Non-pigmented ciliary epithelial cell (primary cell): ENCODE measurements around the gene CBR4.
"Not testable (repeated sequence)": the region's sequence is repeated elsewhere in the genome, so short reads cannot be mapped to it uniquely, and the experiment has no call there.

Experiments
- DNase-seq: peaks from one replicate; pipeline ENCODE4 v3.0.0-alpha.2; 2010; ENCODE audit warnings: low read depth

The CBR4 gene

GRCh38 chr4:169010125-169011023 lies at the start of gene CBR4:
Gene CBR4 (minus strand): TSS chr4:169010255. CDS start chr4:169010089, 166 bp downstream.
- peak; percentile 96 for DNase-seq

- DNase-seq, result no peak
Measured at GRCh38 chr4:169059306-169060211, 49.5 kb upstream of the CBR4 start.

GRCh38 chr4:169058312-169058711 lies 48.3 kb upstream of the CBR4 start:
- DNase-seq, result no peak

DNA sequence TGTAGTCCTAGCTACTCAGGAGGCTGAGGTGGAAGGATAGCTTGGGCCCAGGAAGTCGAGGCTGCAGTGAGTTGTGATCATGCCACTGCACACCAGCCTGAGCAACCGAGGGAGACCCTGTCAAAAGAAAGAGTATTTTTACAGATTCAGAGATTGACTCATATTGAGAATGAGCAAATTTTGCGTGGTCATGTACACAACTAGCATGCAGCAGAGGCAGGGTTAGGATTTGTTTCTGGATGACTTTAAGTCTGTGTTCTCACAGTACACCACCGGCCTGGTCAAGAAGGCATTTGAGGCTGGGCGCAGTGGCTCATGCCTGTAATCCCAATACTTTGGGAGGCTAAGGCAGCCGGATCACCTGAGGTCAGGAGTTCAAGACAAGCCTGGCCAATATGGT lies 44.8 kb upstream of the CBR4 start:
- DNase-seq, result no peak

- no peak for DNase-seq
Measured at GRCh38 chr4:169052594-169052945, 42.5 kb upstream of the CBR4 start.

DNA sequence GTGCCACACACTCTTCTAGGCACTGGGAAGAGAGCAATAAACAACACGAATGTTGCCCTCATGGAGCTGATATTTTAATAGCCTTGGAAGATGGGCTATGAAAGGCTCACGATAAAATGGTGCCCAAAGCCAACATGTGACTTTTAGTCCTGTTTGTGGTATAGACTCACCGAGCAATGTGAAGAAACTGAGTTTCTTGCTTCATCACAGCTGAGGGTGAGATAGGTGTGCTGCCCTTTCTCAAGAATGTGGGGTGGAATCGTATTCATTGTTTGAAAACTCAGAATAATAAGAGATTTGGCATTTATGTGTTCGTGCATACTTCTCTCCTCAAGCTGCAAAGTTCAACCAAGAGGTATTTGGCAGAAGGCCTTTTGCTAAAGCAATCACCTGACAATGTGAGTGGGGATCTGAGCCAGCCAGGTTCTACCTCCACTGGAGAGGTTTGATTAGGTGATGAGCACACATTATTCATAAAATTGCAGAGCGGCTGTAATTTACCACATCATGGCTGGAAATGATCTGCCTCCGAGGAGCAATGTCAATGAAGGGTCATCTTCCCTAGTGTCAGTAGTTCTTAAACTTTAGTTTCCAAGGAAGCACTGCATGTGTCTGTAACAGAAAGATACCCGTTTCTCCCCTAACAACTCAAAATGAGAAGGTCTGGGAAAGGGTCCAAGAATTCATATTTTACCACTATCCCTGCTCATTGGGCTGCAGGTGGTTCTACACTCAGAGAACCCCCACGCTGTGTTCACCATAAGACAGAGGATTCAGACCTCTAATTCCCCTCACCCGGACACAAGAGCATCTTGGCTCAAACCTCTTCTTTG lies 41.9 kb upstream of the CBR4 start:
- no peak for DNase-seq

DNA sequence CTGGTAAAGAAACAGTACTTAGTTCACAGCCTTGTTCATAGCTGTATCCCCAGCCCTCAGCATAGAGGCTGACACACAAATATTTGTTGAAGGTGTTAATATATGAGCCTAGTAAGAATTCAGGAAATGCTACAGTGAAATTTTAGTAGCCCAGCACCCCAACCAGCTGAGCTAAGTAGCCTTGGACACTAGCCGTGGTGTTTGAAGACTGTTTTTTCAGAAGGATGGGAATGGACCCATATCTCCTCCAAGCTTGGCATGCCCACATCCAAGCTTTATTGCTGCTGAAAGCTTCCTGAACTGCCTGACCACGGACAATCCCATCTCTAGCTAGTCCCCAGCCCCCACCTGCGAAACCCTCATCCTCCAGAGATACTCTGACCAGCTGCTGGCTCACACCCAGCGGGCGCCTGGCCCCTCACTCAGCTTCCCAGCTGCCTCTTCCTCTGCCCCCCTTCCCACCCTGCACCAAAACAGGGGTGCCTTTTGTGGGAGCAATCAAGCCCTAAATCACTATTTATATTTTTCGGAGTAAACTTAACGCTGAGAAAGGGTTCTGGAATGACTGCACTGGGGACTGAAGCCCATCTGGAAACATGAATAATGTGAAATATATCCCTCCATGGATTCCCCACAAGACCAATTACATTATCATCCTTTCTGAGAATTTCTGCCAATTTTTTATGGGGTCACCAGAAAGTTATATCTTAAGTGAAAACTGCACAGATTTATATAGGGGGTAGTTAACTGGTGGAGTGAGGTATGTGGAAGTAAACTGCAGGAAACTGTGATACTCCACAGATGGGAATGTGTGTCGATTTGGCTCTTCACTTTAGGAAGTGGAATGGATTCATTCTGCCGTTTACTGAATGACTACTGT lies 41.1 kb upstream of the CBR4 start:
- DNase-seq, result no peak

GRCh38 chr4:169050284-169050683 lies 40.2 kb upstream of the CBR4 start:
- DNase-seq, result no peak

DNA sequence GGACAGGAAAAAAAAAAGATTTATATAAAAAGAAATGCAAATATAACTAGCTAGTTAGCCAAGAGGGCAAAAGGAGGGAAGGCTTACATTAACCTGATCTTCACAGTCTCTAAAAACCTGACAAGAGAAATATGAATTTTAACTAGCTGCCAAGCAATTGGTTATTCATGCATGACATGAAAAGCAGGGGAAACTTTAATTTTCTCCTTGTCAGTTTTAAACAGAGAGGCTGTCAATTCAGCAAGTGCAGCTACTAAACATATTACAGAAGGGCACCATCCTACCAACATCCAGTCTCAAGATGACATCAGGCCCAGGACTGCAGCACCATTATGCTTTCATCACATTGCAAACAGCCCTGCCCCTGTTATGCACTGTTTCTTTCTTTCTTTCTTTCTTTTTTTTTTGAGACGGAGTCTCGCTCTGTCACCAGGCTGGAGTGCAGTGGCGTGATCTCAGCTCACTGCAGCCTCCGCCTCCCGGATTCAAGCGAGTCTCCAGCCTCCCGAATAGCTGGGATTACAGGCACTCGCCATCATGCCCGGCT lies 38.9 kb upstream of the CBR4 start:
- DNase-seq, result no peak

DNA sequence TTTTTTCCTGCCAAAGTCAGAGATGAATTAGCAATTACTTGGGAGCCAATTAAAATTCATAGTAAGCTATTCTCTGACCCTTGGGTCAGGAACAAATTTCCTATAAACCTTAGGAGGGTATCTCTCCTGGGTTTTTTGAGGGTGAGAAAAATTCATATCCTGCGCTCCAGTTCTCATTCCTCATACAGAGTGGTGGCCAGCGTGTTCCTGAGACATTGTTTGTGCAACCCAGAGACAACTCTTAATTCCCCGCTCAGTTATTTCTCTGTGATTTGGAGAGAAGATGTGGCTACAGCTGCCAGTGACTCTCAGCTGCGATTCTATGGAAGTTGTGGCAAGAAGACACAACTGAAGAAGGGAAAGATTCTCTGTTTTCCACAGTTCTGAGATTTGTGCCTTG lies 37.9 kb upstream of the CBR4 start:
- DNase-seq, result no peak

- no peak for DNase-seq
Measured at GRCh38 chr4:169045862-169046584, 36.0 kb upstream of the CBR4 start.

DNA sequence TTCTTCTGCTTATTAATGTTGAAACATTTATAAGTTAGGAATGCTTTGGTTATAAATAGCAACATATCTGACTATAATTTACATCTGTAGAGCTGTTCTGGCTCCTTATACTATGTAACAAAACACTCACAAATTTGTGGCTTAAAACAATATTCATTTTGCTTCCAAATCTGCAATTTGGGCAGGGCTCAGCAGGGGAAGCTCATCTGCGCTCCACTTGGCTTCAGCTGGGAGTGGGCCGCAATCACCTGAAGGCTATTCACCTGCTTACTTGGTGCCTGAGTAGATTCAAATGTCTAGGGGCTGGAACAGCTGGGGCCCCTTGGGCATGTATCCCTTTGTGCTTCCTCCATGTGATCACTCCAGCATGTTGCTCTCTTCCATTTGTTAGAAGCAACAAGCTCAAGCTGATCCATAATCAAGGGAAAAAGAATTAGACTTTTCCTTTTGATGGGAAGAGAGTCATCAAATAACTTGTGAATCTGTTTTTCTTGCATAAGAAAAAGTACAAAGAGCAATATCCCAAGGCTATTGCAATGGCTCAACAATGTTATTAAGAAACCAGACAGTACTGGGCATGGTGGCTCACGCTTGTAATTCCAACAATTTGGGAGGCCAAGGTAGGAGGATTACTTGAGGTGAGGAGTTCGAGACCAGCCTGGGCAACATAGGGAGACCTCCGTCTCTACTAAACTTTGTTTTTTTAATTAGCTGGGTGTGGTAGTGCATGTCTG lies 34.8 kb upstream of the CBR4 start:
- DNase-seq, result no peak

DNA sequence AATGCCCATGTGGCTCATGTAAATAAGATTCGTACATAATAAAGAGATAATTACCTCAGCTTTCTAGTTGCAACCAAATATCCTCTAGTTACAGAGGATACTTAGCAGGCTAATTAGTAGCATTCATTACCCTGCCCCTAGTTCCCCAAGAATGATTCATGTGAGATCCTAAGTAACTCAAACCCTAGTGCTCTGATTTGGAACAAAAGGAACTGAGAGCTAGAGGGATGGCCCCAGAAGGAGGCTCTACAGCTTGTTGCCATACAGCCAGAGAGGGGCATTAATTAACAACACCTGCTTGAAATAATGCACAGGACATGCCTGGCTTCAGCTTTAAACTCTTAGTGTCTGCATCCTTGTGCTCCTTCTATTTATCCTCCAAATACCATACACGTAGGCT lies 32.6 kb upstream of the CBR4 start:
- no peak for DNase-seq

GRCh38 chr4:169040559-169041261 lies 30.7 kb upstream of the CBR4 start:
- no peak for DNase-seq

GRCh38 chr4:169039251-169039954 lies 29.3 kb upstream of the CBR4 start:
- DNase-seq, result no peak

DNA sequence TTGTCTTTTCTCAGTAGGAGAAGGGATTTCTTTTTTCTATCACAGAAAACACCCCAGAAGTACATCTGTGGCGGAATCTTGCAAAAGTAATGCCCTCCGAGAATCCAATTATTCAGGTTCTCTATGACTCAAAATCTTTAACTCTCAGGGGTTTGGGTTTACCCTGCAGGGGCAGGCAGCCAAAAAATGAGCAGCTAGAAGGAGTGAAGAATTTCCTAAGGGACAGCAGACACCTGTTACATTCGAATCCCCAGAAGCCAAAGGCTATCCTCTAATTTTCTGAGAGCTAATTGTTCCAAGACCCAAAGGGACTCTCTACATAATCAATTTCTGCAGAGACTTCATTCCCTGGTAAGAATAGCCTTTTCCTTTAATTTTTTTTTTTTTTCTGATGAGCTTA lies 27.5 kb upstream of the CBR4 start:
- no peak for DNase-seq

GRCh38 chr4:169035871-169036620 lies 26.0 kb upstream of the CBR4 start:
- not testable (repeated sequence) for DNase-seq
